ENCODE data around the gene COQ4.
"Not testable (repeated sequence)": the region's sequence is repeated elsewhere in the genome, so short reads cannot be mapped to it uniquely, and the experiment has no call there.

COQ4 gene

DNA sequence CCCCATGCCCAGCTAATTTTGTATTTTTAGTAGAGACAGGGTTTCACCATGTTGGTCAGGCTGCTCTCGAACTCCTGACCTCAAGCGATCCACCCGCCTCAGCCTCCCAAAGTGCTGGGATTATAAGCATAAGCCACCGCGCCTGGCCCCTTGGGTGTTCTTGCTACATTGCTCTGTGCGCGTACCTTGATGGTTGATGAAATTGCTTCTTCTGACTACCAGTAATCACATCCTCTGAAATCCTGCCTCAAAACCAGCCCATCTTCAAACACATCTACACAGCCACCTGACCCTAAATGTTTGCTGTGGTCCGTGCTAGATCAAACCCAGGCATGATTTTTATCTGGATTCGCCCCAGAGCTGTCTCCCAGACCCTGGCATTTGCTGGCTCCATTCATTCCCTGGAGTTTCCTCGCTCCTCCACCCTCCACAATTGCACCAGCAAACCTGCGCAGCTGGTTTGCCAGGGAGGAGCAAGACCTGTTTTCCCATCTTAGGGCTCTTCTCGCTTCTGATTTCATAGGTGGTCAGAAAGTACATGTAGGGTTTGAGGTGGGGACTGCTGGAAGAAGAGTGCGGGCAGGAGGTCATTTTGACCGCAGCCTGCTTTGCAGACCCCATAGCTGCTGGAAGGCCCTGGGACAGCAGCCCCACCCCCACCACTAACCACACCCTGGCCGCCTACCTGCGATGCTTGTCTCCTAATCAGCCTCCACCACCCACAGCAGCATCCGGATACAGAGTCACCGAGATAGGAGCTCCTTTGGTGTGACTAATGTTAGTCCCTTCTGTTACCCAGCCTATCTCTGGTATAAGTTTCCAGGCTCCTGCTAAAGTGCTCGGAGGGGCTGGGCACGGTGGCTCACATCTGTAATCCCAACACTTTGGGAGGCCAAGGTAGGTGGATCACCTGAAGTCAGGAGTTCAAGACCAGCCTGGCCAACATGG is 23.8 kb upstream of the COQ4 start:
- no peak for DNase-seq (ENCODE audit: low read depth, low spot score)

DNA sequence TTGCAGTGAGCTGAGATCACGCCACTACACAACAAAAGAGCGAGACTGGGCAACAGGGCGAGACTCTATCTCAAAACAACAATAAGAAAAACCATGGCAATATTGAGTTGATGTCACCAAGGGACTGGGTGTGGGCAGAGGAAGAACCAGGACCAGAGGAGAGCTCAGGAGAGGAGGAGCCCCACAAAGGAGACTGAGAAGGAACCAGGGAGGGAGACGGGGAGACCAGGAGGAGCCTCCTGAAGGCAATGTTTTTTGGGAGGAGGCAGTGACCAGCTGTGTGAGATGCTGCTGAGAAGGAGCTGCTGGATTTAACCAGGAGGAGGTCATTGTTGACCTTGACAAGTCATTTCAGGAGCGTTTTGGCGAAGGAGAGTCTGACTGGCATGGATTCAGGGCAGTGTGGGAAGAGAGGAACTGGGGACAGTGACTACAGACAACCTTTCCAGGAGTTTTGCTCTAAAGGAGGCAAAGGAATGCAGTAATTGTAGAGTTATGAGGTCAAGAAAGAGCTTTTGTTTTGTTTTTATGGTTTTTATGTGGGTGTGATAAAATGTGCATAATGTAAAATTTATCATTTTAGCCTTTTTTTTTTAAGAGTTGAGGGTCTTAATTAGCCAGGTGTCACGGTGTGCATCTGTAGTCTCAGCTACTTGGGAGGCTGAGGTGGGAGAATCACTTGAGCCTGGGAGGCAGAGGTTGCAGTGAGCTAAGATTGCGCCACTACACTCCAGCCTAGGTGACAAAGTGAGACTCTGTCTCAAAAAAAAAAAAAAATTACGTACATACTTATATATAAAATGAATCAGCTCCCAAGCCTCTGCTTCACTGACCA is 18.3 kb upstream of the COQ4 start:
- DNase-seq (ENCODE audit: low read depth, low spot score) = no peak

DNA sequence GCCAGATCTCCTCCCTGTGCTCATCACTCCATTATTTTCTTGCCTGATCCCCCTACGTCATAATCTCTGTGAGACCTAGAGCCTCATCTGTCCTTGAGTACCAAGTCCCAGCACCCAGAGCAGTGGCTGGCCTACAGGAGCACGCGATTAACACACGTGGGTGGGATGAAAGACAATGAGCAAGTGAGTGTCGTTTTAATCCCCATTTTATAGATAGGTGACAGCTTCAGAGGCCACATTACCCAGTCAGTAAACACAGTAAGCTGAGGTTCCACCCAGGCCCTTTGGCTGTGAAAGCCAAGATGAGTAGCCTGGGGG is 17.7 kb upstream of the COQ4 start:
- no peak for DNase-seq (ENCODE audit: low read depth, low spot score)

DNA sequence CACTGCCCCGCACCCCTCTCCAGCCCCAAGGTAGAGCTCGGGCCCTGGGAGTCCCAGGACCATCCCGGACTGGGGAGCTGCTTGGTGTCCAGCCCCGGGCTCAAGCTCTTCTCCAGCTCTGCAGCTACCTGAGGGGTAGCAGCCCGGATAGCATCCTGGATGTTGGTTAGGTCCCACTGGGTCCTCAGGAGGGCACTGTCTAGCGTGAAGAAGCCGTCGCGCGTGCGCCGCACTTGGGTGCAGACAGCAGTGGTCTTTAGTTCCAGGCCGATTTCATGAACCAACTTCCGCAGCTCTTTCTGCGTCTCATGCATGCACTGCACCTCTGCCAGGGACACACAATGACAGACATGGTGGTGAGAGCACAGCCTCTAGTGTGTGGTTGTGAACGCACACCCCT is 13.1 kb upstream of the COQ4 start:
- DNase-seq (ENCODE audit: low read depth, low spot score) = no peak

DNA sequence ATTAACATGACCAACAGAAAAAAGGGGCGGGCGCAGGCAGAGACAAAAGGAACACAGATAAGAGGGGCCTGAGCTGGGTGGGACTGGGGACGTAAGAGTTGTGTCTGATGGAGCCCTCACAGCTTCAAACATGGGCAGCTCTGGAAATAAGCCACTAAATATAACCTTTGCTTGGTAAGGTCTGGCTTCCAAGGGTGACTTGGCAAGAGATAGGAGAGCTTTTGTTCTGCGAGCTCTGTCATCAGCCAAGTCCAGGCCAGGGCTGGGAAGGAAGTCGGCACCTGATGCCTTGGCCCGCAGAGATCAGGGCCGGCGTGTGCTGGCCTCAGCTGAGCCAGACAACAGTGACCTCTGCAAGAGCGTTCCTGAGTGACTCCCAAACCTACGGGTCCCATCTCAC is 12.2 kb upstream of the COQ4 start:
- no peak for DNase-seq (ENCODE audit: low read depth, low spot score)

DNA sequence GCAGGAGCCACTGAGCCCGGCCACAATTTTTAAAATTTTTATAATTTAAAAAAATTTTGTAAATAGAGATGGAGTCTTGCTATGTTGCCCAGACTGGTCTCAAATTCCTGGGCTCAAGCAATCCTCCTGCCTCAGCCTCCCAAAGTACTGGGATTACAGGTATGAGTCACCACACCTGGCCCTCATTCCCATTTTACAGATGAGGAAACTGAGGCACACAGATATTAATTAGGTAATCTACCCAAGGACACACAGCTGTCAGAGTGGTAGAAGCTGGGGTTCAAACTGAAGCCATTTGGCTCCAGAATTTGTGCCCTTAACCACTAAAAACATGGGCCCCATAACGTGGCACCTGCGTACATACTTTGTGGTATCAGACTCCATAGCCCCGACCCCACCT is 7.9 kb upstream of the COQ4 start:
- no peak for DNase-seq (ENCODE audit: low read depth, low spot score)

DNA sequence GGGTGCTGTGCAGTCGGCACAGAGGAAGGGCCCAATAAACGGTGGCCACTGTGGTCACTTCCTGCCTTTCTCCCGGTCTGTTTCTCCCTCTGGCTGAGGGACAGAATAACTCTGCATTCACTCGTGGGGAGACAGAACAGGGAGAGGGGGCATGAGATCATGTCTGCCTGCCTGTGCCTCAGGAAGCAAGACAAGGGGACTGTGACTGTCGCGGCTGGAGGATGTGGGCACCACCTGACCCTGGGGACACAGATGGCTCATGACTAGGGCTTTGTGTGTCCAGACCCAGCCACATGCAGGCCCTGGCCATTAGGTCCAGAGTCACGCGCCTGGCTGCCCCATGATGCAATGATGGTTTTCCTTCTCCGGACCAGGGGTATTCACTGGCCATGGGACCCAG is 6.2 kb upstream of the COQ4 start:
- DNase-seq (ENCODE audit: low read depth, low spot score) = no peak

DNA sequence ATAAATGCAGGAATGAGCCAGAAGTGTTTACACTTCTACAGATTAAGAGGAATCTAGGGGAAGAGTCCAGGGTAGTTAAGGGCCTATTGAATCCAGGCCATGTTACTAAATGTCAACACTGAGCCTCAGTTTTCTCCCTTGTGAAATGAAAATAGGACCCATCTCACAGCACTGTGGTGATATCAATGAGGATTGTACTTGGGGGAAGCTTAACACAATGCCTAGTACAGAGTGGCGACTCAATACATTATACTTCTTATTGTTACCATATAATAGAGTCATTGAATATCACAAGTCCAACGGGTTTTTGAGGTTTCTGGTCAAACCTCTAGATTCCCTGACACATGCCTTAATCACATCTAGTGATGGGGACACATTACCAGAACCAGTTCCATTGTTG is 5.0 kb upstream of the COQ4 start:
- no peak for DNase-seq (ENCODE audit: low read depth, low spot score)

DNA sequence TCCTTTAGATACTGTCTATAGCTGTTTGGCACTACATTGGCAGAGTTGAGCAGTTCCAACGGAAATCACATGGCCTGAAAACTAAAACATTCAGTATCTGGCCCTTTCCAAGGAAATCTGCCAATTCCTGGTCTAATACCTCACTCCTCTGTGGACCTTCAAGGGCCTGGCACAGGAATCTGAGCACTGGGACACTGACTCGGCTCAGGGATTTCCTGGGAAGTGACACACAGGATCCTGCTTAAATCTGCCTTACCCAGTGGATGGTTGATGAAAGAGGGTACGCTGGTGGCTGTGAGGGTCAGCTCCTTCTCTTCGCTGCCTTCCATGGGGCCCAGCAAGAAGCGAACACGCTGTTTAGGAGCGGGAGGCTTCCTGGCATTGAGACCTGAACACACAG is 1.3 kb upstream of the COQ4 start:
- no peak for DNase-seq (ENCODE audit: low read depth, low spot score)

DNA sequence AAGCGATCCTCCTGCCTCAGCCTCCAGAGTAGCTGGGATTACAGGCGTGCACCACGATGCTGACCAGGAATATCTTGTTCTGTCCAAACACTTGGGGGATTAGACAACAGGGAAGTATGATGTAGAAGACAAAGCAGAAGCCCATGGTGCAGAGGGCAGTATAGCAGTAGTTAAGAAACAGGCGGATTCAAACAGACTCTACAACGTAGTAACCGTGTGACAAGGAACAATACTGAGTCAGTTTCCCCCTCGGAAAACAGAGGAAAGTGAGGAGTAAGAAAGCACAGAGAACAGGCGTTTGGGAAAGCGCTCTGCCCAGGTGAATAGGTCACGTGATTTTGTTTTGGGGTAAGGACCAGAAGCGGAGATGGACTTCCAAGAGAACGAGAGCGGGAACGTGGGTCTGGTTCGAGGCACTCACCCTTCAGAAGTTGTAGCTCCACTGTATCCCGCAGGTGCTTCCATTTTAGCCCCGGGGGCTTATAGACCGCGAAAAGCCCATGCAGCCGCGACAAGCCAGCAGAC is 698 bp upstream of the COQ4 start:
- no peak for DNase-seq (ENCODE audit: low read depth, low spot score)

DNA sequence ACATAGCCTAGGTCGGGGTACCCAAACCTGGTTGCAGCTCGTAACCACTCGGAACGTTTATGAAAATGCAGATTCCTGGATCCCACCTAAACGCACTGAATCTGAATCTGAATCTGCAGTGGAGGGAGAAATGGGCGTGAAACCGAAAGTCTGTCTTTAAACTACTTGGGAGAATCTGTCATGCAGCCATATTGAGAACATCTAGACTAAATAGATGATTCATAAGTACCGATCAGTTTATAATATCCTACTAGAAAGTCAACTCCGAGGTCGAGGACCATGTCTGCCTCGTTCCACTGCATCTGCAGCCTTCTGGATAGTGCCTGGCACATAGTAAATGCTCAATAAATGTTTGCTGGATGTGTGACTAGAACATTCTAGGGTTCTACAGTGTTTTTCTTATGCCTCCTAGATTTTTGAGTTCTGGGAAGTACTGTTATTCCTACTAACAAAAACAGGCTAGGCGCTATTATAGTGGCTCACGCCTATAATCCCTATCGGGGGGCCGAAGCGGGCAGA is 632 bp downstream of the COQ4 start:
- DNase-seq (ENCODE audit: low read depth, low spot score) = no peak

DNA sequence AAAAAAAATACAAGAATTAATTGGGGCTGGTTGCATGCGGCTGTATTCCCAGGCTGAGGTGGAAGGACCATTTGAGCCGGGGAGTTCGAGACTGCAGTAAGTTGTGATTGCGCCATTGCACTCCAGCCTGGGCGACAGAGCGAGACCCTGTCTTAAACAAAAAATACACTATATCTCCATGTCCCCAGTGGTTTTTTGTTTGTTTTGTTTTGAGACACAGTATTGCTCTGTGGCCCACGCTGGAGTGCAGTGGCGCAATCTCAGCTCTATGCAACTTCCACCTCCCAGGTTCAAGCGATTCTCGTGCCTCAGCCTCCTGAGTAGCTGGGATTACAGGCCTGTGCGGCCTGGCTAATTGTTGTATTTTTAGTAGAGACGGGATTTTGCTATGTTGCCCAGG is 1.2 kb downstream of the COQ4 start:
- no peak for DNase-seq (ENCODE audit: low read depth, low spot score)

DNA sequence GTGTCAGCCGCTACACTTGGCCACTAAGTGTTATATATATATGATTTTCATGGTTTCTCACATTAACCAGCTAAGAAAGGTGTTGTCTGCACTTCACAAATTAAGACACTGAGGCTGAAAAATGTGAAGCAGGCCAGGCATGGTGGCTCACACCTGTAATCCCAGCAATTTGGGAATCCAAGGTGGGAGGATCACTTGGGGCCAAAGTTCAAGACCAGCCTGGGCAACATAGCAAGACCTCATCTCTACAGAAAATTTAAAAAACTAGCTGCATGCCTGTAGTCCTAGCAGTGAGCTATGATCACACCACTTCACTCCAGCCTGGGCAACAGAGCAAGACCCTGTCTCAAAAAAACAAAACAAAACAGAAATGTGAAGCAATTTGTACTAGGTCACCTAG is 1.8 kb downstream of the COQ4 start:
- DNase-seq (ENCODE audit: low read depth, low spot score) = no peak

DNA sequence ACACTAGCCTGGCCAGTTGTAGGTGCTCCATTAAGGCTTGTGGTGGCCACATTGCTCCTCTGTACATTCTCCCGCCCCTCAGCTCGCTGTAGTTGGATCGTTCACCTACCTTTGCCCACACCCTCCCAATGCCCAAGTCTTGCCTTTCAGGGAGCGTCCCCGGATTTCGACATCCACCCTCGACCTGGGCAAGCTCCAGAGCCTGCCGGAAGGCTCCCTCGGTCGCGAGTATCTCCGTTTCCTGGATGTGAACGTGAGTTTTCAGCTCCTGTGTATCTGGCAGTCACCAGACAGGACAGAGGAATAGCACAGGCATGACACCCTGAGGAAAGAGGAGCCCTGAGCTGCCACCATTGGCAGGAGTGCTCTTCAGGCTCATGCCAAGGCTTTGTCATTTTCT is 3.0 kb downstream of the COQ4 start:
- no peak for DNase-seq (ENCODE audit: low read depth, low spot score)

DNA sequence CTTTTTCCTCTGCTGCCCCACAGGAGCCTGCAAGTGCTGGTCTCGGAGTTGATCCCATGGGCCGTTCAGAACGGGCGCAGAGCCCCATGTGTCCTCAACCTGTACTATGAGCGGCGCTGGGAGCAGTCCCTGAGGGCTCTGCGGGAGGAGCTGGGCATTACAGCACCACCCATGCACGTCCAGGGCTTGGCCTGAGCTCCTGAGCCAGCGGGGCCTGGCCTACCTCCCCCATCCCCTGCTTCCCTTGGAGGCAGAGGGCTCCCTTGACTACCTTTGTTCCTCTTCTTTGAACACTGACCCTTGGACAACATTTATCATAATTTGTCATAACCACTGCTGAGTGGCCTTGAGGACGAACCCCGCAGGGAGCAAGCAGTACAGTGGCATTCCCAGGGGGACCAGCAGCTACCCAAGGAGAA is 10.8 kb downstream of the COQ4 start:
- no peak for DNase-seq (ENCODE audit: low read depth, low spot score)

DNA sequence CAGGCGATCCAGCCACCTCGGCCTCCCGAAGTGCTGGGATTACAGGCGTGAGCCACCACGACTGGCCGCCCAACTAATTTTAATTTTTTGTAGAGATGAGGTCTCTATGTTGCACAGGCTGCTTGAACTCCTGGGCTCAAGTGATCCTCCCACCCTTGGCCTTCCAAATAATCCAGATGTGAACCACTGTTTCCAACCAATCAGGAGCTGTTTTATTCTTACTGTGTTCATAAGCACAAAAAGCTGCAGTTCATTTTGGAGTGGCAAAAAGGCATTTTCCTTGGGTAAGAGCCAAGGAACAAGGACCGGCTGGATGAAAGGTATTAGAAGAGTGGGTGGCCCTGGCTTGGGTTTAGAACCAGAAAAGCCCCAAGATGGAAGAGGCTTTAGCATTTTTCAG is 12.5 kb downstream of the COQ4 start:
- no peak for DNase-seq (ENCODE audit: low read depth, low spot score)

DNA sequence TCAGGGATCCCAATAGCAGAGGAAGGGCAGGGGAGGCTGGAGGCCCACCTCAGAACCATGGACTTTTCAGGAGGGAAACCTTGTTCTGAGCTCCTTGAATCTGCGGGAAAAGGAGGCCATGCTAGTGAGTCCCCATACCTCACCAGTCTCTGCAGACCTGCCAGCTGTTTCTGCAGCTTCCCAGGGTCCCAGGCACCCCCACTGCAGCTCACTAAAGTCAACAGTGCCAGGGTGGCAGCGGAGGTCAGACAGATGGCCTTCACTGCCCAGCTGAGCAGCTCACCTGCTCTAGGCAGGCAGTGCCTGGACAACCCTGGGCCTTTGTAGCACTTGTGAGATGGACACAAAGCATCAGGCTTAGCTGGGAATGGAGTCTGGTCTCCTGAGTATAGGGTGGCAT is 13.3 kb downstream of the COQ4 start:
- no peak for DNase-seq (ENCODE audit: low read depth, low spot score)

DNA sequence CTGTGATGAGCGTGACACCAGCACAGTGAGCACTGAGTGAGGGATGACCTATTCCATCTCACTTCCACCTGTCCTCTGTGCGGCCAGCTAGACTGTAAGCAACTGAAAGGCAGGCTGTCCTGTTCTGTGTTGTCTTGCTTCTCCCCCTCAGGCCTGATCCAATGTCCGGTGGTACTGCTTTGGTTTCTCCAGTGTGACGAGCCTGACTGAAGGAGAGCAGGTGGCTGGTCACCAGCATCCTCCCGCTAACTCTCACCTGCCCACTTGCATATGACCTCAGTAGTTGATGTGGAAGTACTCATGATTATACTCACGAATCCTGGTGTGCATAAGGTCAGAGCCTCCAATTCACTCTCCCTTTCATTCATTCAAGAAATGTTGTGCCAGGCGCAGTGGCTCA is 15.3 kb downstream of the COQ4 start:
- DNase-seq (ENCODE audit: low read depth, low spot score) = no peak

DNA sequence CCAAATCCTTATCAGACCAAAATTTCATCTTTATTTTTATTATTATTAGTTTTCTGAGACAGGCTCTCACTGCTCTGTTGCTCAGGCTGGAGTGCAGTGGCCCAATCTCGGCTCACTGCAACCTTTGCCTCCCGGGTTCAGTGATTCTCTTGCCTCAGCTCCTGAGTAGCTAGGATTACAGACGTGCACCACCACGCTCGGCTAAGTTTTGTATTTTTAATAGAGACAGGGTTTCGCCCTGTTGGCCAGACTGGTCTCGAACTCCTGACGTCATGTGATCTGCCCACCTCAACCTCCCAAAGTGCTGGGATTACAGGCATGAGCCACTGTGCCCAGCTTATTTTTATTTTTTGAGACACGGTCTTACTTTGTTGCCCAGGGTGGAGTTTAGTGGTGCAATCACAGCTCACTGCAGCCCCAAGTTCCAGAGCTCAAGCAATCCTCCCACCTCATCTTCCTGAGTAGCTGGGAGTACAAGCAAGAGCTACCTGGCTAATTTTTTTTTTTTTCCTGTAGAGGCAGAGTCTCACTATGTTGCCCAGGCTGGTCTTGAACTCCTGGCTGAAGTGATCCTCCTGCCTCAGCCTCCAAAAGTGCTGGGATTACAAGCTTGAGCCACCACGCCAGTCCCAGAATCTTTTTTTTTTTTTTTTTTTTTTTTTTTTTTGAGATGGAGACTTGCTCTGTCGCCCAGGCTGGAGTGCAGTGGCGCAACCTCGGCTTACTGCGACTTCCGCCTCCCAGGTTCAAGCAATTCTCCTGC is 16.4 kb downstream of the COQ4 start:
- not testable (repeated sequence) for DNase-seq (ENCODE audit: low read depth, low spot score)

DNA sequence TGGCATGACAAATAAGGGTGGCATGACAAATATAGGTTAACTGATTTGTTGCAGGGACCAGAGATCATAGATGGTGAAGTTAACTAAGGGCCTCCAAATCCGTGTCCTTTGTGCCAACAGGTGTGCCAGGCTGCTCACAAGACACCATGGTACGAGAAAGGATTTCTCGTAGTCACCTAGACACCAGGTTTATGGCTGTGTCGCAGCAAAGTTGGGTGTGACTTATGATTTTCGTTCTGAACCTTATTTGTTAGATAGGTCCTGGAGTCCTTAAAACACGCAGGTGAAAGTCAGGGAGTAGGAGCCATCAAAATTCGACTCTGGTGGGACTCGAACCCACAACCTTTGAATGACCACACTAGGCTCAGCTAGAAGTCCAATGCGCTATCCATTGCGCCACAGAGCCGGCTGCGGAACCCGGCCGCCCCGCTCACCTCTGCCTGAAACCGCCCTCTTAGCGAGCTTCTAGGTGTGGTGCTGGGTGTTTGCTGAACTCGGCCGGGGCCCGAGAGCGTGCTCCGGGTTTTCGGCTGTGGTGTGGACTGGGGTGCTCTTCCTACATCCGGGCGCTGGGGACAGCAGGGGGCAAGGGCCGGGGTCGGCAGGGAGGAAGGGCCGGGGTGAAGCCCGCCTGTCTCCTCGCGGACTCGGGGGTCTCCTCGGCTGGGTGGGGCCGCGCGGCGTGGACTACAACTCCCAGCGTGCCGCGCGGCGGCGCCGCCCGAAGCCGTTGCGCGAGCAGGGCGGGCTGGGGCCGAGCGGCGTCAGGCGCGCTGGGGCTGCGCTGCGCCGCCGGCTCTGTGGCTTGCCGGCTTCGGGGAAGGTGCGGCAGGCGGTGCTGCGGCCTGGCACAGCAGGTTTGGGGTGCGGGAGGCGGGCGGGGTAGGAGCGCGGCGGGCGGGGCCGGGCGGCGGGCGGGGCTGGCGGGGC is 17.4 kb downstream of the COQ4 start, which contains the start of gene SLC27A4:
Gene SLC27A4, plus strand, starts transcription at position 767 of the 930 bp plus-strand sequence. CDS start 2,606 bp downstream, outside the sequence.
- no peak for DNase-seq (ENCODE audit: low read depth, low spot score)
